GM18951 (cell line): ENCODE data around the gene PRR35.
A peak's percentile ranks its signal among the peaks of the same experiment; 100 is the strongest.
"Not testable (repeated sequence)": the region's sequence is repeated elsewhere in the genome, so short reads cannot be mapped to it uniquely, and the experiment has no call there.

ENCODE experiments used
- POLR2A ChIP-seq: IDR thresholded peaks from 4 replicates; pipeline ENCODE4 v1.6.1; 2011; ENCODE audit warnings: mild to moderate bottlenecking; ENCODE audit not compliant: insufficient read length, insufficient read depth; ENCODE audit errors: extremely low read depth
- in situ Hi-C: fragments of 300-500 bp; cut with MboI; formaldehyde crosslinking; loops from one replicate; pipeline ENCODE4 v1.12.0; 2022; ENCODE audit warnings: low sequenced_read_pairs, mixed read lengths, inconsistent platforms; ENCODE audit not compliant: unreplicated experiment

The PRR35 gene

GRCh38 chr16:588889-589657 lies 28.9 kb downstream of the PRR35 start:
- in situ Hi-C loops = no loop called here
- TF ChIP-seq POLR2A = peak; percentile 88

DNA sequence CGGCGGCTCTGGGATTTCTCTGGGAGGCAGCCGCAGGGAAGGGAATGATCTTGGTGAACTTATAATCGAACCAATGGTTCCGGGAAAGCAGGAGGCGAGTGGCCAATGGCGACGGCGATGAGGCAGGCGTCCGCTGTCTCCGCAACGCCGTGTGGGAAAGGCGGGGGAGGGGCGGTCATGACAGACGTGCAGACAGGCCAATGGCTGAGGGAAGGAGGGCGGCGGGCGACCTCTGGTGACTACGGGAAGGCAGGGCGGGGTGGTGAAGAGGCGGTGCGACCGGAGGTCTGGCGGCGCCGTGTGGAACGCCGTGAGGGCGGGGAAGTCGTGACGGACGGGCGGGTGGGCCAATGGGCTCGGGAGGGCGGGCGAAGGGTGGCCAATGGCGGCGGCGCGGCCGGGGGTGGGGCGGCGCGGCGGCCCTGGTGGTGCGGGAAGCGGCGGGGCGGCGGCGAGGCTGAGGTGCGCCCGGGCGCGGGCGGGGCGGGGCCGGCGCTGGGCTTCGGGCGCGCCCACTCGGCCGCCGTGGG lies 29.5 kb downstream of the PRR35 start, which contains the start of gene RAB40C:
Gene RAB40C (plus strand): TSS at position 409 of the 530 bp plus-strand sequence. CDS start 226 bp downstream, outside the sequence.
- peak; percentile 48 for TF ChIP-seq POLR2A
- in situ Hi-C loops = no loop called here

DNA sequence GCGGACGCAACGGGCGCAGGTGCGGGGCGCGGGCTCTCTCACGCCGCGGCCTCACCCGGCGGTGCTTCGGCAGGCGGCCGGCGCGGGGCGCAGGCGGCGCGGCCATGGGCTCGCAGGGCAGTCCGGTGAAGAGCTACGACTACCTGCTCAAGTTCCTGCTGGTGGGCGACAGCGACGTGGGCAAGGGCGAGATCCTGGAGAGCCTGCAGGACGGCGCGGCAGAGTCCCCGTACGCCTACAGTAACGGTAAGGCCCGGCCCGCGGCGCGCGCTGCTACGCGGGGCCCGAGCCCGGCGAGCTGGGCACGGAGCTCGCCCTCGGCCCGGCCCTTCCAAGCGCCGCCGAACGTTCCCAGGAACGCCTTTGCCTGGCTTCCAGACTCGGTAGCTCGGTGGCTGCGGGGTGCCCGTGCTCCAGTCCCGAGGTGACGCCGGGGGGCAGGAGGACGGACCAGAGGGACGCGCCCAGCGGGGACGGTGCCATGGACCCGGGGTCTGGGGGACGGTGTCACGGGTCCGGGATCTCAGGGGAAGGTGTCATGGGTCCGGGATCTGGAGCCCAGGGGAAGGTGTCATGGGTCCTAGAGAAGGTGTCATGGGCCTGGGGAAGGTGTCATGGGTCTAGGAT lies 30.1 kb downstream of the PRR35 start:
- TF ChIP-seq POLR2A = no peak
- in situ Hi-C loops = no loop called here

GRCh38 chr16:590815-591200 lies 30.6 kb downstream of the PRR35 start:
- in situ Hi-C loops = no loop called here
- TF ChIP-seq POLR2A = no peak

DNA sequence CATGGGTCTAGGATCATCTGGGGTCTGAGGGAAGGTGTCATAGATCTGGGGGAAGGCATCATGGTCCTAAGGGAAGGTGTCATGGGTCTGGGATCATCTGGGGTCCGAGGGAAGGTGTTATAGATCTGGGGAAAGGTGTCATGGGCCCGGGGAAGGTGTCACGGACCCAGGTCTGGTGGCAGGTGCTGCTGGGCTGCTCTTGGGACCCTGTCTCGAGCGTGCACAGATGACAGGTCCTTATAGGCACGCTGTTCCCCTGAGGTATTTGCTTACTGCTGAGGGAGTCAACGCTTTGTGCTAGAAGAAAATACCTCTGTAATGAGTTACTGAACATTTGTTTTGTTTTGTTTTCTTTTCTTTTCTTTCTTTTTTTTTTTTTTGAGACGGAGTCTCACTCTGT lies 31.0 kb downstream of the PRR35 start:
- no peak for TF ChIP-seq POLR2A
- in situ Hi-C loops = no loop called here

DNA sequence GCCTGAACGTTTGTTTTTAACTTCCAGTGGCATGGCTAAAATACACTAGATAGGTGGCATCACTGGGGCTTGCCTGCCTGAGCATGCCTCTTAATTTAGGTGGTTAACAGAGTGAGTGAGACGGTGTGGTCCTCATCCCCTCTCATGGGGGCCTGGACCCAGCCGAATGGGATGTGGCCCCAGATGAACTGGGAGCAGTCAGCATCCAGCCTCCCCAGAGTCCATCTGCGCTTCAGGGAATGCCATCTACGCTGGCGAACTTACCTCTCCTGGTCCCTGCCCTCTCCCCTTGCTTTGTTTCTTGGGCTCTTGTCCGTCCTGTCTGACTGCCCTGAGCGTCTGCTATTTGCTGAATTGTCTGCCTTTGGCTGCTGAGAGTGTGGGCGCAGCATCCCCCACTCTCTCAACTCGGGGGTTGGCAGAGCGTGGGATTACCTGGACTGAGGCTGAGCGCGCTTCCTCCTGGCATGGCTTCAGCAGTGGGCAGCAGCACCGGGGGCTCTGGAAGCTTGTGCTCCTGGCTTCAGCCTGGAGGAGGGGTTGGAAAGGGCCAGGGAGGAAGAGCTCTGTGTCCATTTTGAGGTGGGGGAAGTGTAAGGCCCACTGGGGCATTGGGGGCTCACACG lies 31.8 kb downstream of the PRR35 start:
- in situ Hi-C loops = no loop called here
- TF ChIP-seq POLR2A = no peak

DNA sequence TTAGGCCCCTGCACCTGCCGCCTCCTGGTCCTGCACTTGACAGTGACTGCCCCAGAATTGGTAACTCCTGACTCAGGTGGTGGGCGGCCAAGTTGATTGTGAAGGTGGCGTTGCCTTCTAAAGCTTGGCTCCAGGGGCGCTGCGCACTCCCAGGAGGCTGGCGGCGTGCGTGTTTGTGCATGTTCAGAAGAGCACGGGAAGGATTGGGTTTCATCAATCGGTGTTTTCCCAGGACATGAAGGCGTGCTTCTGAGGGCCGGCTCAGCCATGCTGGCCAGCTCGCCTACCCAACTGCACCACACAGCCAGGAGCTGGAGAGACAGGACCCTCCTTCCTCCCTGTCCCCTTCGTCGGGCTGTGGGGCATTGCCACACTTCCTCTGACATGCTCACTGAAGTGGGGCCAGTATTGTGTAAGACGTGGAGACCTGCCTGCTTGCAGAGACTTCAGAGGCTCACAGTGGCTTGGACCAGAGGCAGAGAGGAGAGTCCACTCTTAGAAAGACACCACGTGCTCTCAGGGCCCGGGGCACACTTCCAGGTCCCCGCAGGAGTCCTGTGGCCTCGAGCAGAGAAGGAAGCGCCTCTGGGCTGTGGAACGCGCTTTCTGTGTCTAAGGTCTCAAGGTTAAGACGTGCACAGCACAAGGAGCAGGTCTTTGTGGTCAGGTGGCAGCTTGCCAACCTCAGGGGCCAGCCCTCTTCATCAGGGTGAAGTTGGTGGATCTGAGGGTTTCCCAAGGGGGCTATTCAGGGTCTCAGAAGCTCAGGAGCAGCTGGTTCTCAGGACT lies 32.5 kb downstream of the PRR35 start:
- in situ Hi-C loops = no loop called here
- TF ChIP-seq POLR2A = no peak

- in situ Hi-C loops = no loop called here
- TF ChIP-seq POLR2A = no peak
Observed at GRCh38 chr16:593406-593805, 33.2 kb downstream of the PRR35 start.

- no peak for TF ChIP-seq POLR2A
- in situ Hi-C loops = no loop called here
Observed at GRCh38 chr16:593807-594206, 33.6 kb downstream of the PRR35 start.

DNA sequence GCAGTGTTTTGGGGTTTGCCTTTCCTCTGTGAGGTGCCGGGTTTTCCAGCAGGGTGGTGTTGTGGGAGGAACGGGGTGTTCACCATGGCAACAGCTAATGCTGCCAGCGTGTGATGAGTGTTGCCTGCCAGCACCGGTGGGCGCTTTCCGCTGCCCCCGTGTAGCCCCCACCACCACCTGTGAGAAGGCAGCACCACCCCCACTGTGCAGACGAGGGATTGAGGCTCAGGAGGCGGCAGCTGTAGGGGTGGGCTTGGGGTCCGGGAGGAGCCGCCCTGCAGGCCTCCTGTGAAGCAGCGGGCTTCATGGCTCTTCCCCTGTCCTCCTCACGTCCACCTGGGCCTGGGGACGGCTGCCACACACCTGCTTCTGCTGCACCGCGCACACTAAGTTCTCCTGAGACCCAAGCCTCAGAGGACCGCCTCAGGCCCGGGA lies 34.9 kb downstream of the PRR35 start:
- in situ Hi-C loops = no loop called here
- TF ChIP-seq POLR2A = no peak

GRCh38 chr16:595942-596735 lies 35.9 kb downstream of the PRR35 start:
- no peak for TF ChIP-seq POLR2A
- in situ Hi-C loops = no loop called here

DNA sequence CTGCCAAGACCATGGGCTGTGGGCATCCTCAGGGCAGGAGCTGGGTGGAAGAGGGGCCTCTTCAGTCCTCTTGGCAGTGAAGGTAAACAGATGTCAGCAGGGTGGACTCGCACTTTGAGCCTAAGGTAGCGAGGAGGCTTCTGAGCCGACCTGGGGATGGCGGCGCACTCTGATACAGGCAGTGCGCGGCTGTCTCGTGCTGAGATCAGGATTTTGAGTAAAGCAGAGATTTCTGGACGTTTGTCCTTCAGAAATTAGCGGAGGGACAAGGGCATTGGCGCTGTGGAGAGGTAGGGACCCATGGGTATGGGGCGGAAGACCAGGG lies 36.5 kb downstream of the PRR35 start:
- in situ Hi-C loops = no loop called here
- TF ChIP-seq POLR2A = no peak

DNA sequence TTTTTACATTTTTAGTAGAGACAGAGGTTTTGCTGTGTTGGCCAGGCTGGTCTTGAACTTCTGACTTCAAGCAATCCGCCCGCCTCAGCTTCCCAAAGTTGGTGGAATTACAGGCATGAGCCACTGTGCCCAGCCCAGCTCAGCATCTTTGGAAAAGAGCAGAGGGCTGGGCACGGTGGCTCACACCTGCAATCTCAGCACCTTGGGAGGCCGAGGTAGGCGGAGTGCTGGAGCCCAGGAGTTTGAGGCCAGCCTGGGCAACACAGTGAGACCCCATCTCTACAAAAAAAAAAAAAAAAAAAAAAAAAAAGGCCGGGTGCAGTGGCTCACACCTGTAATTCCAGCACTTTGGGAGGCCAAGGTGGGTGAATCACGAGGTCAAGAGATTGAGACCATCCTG lies 37.5 kb downstream of the PRR35 start:
- in situ Hi-C loops = not testable (repeated sequence)
